HG03439 (cell line): ENCODE data around the gene KCNT2.

ENCODE experiments used
- ATAC-seq: cut with Tn5 transposase; IDR thresholded peaks from one replicate; pipeline ENCODE4 v1.9.1; 2021; ENCODE audit warnings: mild to moderate bottlenecking, moderate library complexity; ENCODE audit not compliant: unreplicated experiment

Gene KCNT2

DNA sequence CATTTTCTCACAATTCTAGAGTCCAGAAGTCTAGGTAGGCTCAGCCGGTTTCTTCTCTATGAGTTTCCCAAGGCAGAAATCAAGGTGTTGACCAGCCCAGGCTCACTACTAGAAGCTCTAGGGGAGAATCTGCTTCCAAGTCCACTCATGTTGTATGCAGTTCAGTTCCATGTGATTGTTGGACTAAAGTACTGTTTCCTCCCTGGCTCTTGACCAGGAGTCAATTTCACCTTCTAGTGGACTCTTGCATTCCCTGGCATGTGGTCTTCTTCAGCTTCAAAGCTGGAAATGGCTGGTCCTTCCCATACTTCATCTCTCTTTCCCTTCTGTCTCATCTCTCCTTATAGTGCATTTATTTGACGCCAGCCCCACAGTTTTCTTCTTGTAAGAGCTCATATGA lies 153.4 kb downstream of the KCNT2 start:
- ATAC-seq: no peak

DNA sequence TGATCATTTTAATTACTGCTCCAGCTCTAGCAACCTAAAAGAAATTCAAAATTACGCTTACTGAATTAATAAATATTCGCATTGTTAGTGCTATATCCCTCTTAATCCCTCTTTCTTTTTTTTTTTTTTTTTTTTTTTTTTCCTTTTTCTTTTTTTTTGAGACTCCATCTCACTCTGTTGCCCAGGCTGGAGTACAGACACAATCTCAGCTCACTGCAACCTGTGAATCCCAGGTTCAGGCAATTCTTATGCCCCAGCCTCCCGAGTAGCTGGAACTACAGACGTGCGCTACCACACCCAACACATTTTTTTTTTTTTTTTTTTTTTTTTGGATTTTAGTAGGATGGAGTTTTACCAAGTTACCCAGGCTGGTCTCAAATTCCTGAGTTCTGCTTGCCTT lies 157.1 kb downstream of the KCNT2 start:
- no peak for ATAC-seq

DNA sequence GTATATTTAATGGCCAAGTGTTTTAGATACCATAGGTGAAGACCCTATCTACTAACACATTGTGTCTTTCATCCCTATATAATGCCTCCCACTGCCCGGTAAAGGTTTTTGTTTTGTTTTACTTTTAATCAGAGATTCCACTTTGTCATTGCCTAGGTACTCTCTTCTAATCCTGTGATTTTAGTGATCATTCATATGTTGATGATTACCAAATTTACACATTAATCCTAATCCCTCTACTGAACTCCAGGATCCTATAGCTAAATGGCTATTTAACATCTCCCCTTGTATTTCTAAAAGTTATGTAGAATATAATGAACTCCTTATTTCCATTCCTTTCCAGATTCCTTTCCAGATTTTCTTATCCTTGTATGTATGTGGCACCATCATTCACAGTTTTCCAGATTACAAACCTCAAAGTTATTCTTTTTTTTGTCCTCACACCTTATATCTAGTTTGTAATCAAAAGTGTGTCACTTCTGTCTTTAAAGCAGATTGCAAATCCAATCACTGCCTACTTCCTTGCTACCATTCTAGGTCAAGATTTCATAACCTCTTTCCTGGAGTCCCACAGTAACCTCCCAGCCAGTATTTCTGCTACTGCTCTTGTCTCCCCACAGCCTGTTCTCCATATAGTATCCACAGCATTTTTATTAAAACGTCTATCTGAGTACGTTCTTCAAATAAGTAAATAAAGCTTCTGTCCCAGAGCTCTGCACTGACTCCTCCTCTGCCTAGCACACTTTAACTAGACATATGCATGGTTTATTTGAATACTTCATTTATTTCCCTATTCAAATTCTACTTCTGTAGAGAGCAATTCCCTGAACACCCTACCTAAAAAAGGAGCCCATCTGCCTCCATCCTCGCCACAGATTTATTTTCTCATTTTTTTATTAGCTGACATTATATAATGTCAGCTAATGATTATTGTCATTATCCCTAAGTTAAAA lies 157.8 kb downstream of the KCNT2 start:
- ATAC-seq: no peak

DNA sequence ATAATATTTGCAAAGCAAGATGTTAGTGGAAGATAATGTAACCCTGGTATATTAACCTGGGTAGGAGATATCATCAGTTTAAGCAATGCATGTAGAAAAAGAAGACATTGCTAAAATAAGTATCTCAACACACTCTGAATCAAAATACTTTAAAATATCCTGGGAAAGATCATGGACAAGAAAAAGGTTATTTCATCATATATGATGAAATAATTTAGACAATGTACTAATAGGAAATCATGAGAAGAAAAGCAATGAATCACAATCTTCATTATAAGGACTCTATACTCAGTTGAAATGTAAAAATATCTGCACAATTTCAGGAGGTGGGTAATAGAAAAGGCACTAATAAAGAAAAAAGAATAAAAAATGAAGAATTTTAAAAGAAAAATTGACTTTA lies 158.8 kb downstream of the KCNT2 start:
- ATAC-seq: no peak

DNA sequence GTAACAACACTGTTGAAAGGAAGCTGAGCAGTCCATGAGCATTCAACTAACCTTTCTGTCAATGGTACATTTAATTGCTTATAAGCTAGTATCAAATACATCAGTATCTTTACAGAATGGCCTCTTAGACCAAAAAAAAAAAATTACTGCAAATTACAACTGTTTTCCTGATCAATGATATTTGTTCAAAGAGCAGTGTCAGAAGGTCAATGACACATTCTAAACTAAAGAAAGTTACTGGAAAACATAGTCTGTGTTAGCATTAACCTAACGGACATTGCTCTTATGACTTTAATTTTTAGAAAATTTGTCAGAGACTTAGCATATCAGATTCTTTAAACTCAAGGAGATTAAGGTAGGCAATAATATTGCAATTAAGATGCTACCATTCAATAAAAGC lies 162.5 kb downstream of the KCNT2 start:
- ATAC-seq: no peak

DNA sequence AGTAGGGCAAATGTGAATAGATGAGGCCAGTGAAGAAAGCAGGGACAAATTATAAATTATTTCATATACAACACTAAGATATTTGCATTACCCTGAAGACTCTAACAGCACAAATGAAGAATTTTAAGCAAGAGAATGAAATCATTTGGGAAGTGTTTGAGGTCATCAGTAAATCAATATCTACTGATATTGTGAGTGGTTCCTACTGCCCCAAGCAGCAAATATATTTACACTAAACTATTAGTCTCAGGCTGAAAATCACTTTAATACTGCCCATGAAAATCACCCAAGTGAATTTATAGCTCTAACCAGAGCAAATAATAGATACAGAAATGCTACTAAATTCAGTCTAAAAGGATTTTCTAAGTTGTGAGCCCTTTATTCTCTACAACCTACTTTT lies 163.6 kb downstream of the KCNT2 start:
- ATAC-seq: no peak

DNA sequence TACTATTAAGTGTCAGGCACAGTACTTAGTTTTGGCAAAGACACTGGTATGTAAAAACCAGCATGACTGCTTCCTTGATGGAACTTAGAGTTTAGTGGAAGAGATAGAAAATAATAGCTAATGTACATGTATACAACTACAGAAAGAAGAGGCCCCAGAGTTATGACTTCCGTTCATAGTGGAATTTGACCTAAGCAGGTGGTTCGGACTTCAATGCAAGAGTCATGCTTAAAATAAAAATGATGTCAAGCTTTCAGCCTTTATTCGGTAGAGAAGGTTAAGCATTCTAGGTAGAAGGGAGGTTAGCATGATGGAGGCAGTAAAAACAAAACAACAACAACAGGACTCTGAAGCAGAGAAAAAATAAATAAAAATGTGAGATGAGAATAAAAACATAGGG lies 165.9 kb downstream of the KCNT2 start:
- no peak for ATAC-seq

DNA sequence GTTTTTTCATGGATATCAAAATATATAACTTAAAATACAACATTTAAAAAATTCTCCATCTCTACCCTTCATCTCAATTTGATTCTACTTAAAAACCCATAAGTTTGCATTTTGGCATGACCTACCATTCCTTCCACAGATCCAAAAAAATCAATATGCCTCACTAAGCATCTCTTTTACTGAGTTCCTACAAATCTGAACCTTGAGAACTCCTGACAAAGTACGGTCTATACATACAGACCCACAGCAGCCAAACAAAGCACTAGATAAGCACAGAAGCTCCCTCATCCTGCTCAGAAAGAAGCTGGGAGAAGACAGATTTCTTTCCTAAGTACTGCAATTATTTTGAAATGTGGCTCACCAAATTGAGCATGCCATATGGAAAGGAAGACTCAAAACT lies 167.5 kb downstream of the KCNT2 start:
- ATAC-seq: no peak

DNA sequence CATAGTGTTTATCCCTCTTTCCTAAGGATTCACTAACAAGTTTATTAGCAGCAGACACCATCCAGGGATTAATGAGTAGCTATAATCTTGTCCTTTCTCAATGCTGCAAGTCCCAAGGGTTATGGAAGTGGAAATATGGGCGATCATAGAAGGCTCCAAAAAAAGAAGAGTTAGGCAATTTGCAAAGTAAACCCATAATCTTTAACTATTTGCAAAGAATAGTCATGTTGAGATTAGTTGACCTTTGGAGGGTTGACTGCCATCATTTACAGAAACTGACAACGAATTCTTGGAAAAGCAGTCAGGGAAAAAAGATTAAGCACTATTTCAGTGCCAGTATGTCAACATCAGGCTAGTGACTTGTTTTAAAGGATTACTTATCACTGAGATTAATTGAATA lies 169.9 kb downstream of the KCNT2 start:
- ATAC-seq: no peak

DNA sequence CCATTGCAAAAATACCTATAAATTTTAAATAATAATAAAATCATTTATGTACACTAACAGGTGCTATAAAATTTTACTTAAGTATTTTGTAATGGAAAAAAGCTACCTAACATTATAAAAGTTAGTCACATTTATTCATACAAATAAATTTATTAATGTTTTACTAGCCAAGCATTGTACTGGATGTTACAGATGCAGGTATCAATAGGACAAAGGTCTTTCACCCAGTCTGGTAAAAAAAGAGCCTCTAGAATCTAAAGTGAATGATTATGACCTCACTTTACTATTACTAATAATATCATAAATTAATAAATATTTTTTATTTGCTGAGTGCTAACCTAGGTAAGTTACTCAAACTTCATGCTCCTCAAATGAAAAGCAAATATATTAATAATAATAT lies 170.6 kb downstream of the KCNT2 start:
- no peak for ATAC-seq

DNA sequence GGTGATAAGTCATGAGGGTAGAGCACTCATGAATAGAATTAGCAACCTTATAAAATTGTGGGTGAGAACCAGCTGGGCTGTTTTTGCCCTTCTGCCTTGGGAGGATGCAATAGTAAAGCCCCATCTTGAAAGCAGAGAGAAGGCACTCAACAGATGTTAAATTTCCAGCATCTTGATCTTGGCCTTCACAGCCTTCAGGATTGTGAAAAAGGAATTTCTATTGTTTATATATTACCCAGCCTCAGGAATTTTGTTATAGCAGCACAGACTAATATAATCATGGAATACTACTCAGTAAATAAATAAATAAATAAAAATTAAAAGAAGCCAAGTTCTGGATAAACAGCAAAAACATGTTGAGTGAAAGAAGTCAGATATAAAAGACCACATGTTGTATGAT lies 175.2 kb downstream of the KCNT2 start:
- no peak for ATAC-seq

DNA sequence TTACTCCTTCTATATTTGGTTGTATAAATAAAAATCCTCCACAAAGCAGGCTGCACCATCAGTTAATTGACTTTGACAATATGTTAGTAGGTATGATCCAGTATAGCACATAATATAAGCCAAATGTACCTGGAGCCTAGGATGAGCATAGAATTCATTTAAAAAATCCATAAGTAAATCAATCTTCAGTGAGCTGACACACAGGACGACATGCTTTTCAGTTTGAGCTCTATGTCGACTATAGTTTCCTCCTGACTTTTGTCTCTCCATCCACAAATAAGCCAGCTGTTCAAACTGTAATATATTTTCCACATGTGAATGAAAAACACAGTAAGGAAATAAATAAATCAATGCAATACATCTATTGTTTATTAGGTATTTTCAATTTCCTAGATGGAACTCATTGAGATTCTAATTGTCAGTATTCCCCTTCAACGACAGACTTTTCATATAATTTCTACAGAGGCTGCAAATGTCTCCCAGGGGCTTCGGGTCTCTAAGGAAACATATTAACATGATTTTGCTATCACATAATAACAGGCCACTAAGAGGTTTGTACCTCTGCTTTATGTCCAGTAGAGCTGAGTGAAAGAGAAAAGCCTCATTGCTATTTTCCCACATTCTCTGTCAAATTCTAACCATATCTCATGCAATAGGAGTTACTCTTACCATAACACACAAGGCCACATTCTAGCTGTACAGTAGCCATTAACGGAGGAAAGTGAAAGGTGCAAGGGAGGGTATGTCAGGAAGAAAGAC lies 180.1 kb downstream of the KCNT2 start:
- ATAC-seq: no peak

DNA sequence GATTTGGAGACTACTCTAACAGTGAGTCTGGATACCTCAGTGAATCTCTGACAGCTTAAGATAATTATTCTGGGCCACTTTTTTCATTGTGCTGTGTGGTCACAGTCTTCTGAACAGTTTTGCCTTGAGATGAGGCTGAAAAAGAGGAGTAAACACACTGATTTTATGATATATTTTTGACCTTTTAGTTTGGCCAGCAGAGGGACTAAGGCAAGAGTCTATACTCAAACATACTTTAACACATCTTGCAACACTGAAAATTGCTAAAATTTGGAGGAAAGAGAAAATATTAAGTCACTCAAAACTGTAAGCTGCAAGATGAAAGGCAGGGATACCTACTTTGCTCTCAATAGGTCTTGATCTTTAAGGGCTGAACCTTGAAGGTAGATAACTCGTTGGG lies 182.7 kb downstream of the KCNT2 start:
- ATAC-seq: no peak

DNA sequence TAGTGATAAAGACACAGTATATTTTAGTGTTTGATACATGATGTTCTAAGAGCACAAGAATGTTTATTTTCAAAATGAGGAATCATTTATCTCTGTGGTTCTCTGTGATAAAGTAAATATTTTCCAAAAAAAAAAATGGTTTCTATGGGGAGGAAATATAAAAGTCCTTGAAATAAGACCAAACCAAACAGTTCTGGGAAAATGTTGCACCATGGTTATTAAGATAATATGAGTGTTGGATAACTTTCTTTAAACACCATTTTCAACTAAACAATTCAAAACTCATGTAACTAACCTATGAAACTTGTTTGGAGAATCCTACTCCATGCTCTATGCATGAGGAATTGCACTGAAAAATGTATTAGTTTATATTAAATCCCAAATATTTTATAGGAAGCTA lies 184.6 kb downstream of the KCNT2 start:
- no peak for ATAC-seq

DNA sequence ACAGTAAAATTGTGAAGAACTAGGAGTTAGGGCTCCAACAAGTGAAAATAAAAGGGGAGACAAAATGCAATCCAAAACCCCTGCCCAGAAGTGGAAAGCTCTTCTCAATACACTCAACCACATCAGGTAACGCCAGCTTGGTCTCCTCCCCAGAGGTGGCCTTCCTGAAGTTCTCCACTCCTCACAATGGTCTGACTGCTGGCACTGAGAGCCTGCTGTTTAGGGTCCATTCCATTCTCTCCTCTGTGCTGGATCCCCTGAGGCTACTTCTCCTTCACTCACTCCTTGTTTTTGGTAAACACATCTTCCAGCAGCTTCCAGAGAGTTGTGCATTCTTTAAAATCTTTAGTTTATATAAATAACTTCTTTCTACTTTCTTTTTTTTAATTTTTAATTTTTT lies 189.5 kb downstream of the KCNT2 start:
- ATAC-seq: no peak

DNA sequence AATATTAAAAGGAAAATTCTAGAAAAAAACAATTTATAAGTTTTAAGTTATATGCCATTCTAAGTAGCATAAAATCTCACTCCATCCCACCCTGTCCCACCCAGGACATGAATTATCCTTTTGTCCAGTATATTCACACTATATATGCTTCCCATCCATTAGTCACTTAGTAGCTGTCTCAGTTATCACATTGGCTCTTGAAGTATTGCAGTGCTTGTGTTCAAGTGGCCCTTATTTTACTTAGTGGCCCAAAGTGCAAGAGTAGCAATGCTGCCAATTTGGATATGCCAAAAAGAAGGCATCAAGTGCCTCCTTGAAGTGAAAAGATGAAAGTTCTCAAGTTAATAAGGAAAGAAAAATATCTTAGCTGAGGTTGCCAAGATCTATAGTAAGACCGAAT lies 192.3 kb downstream of the KCNT2 start:
- ATAC-seq: no peak

DNA sequence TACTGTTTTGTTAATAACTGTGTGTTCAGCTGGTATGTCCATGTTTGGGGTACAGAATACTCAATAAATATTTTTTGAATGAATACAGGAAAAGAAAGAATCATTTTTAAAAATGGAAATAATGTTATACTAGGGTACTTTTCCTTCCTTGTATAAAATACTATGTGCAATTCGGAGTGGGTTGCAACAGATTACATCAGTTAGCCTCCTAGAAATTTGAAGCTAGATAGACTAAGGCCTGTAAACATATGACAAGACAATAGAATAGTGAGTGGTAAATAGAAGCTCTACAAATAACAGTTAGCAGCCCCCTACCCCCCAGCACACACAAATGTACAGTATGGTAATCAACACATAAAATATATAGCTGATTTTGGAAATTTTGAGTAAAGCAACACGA lies 195.9 kb downstream of the KCNT2 start:
- ATAC-seq: no peak

DNA sequence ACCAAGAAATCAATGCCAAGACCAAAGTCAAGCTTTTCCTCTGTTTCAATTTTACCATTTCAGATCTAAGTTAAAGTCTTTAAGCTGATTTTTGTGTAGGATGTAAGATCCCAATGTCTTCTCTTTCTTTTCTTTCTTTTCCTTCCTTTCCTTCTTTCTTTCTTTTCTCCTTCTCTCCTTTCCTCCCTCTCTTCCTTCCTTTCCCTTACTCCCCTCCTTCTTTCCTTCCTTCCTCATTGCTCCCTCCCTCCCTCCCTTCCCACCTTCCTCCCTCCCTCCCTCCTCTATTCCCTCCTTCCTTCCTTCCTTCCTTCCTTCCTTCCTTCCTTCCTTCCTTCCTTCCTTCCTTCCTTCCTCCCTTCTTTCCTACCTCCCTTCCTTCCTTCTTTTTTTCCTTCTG lies 197.5 kb downstream of the KCNT2 start:
- no peak for ATAC-seq

DNA sequence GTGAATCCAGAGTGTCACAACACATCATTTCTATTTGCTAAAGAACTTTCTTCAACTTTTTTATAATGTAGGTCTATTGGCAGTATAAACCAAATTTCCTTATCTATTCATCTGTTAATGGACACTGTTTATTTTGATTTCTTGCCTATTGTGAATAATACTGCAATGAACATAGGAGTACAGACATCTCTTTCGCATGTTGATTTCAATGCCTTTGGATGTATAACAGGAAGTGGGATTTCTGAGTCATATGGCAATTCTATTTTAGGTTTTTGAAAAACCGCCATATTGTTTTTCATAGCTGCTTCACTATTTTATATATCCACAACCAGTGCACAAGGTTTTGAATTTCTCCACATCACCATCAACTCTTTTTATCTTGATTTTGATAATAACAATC lies 198.7 kb downstream of the KCNT2 start:
- ATAC-seq: no peak

DNA sequence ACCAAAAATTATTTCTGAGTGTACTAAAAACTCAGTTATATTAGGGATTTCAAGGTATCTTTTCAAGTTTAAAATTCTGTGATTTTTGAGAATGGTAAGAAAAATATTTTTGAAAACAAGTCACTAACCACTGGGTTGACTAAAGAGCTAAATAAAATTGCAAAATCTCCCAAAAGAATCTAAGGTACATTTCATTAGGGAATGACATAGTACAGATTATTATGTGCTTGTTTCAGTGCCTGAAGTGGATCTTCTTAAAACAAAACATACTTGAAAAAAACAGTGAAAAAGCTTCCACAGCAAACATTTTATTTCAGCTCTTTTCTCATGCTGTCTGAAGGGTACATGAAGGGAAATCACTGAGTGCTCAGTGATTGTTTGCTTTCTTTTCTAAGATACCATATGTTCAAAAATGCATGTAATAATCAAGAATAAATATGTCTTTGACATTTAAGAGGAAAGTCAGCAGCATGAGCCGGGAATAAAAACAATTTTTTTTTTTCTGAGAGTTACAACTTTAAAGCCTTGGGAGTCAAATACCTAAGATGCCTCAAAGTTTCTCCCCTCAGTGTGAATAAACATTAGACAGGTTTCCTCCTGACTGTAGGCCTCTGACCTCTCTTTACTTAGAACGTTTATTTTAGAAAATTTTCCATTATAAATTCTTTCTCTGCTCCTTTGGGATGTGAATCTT lies 200.7 kb downstream of the KCNT2 start:
- no peak for ATAC-seq

DNA sequence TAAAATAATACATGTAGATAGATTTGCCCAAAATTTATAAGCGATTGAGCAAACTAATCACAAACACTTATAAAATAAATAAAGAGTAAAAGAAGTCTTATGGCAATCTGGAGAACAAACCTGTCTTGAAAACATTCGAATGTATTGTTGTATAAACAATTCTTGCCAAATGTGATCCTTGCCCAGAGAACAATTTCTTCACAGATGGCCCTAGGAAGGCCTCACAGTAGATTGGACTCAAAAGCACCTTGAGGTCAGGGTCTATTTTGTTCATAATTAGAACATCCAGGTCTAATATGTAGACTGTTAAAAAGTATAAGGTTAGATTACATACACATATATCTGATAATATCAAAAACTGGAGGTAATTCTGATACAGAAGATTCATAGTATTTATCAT lies 202.4 kb downstream of the KCNT2 start:
- no peak for ATAC-seq
